GM12872 (cell line): Measurements from ENCODE around the gene GP9.
A peak's percentile ranks its signal among the peaks of the same experiment; 100 is the strongest.

Experiments used
- CTCF ChIP-seq: IDR thresholded peaks from 3 replicates; pipeline ENCODE4 v1.5.1; 2011; ENCODE audit warnings: low read depth, mild to moderate bottlenecking, low read length, moderate library complexity; ENCODE audit not compliant: insufficient read depth

GP9 gene

DNA sequence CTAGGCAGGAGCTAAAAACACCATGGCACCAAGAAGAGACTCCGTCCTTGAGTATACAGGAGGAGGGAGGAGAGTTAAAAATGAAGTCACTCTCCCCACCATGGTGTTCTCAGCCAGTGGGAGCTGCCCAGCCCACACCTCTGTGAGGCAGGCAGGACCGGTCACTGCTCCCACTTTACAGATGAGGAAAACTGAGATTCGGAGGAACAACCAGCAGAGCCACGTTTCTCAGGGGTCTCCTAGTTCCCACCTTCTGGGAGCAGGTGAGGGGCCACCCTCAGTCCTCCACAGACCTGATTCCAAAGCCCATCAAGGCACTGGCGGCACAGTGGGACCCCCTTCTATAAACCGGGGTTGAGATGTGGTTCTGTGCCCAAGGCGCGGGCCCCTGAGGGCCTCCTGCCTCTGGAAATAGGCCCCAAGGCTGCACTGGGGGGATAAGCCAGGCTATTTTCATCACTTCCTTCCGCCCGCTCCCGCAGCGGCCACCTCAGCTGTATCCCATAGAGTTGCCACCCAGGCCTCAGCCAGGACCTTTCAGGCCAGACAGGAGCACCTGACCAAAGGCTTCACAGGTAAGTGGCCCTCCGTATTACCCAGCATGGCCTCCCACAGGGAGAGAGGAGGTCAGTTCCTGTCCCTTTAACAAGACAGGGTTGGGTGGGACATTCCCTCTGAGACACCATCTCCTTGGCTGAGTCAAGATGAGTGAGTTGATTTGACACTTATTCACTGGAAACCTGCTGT, at the start of gene GP9:
Gene GP9, plus strand, starts transcription at position 504 of the 747 bp plus-strand sequence. CDS start 961 bp downstream, outside the sequence.
- no peak for TF ChIP-seq CTCF

GRCh38 chr3:129013491-129013891, 47.1 kb upstream of the GP9 start:
- no peak for TF ChIP-seq CTCF

GRCh38 chr3:129014148-129014547, 46.4 kb upstream of the GP9 start:
- TF ChIP-seq CTCF: no peak

- no peak for TF ChIP-seq CTCF
These were observed 45.7 kb upstream of the GP9 start for GRCh38 chr3:129014793-129015345.

DNA sequence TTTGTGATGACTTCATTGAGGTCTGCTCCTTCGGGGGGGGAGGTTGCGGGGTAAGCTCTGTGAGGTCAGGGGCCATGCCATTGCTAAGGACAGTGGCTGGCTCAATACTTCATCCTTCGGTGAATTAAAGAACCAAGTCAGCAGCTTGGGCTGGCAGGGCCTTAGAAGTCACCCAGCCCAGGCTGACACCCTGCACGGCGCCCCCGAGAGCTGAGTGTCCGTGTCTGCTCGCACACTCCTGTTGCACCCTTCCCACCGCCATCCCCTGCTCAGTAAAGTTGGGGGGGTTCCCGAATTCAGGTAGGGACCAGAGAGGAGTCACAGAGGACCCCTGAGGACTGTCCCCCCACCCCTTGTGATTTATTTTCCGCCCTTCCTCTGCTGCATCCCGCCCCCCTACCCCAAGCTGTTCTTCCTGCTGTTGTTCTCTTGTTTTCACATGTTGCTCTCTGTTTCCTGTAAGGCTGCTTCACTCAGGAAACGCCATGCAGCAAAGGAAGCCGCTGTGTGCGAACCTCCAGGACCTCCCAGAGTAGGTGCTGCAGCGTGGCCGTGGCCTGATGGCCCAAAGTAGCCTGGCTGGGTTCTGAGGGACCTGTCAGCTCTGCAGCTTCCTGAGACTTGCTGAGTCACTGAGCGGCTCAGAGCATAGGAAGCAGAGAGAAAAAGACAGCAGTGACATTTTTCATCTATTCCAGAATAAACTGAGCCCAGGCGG, 45.0 kb upstream of the GP9 start:
- no peak for TF ChIP-seq CTCF

DNA sequence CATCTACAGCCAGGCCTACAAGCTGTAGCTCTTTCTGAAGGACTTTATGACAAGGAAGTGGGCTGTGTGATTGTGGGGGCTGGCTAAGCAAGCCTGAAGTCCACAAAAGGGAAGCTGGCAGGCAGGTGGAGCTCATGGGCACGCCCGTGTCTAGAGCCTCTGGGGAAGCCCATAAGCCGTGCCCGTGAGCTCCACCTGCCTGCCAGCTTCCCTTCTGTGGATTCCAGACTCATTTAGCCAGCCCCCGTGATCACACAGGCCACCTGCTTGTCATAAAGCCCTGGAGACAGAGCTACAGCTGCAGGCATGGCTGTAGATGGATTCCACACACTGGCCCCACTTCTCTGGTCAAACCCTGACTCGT, 44.2 kb upstream of the GP9 start:
- TF ChIP-seq CTCF: peak; percentile 26; the same call in 1 of the 3 replicates

GRCh38 chr3:129016720-129017483, 43.7 kb upstream of the GP9 start:
- no peak for TF ChIP-seq CTCF
